CD4-positive, alpha-beta T cell treated with Interleukin-6 at 100 ng/mL for 8 hours (primary cell): ENCODE results near the gene SH2B3.

Experiments used
- DNase-seq: peaks from one replicate; pipeline ENCODE4 v3.0.0-alpha.2; 2020; ENCODE audit warnings: mixed read lengths, low spot score

Gene SH2B3

GRCh38 chr12:111409403-111409779, 3.7 kb downstream of the SH2B3 start:
- DNase-seq: no peak

GRCh38 chr12:111409780-111410430, 4.2 kb downstream of the SH2B3 start:
- no peak for DNase-seq

- DNase-seq: no peak
These were observed 4.9 kb downstream of the SH2B3 start for GRCh38 chr12:111410431-111411184.

GRCh38 chr12:111411185-111411764, 5.6 kb downstream of the SH2B3 start:
- DNase-seq: no peak

- no peak for DNase-seq
These were observed 6.5 kb downstream of the SH2B3 start for GRCh38 chr12:111412007-111412829.

GRCh38 chr12:111412830-111413441, 7.2 kb downstream of the SH2B3 start:
- DNase-seq: no peak

GRCh38 chr12:111413442-111414086, 7.8 kb downstream of the SH2B3 start:
- DNase-seq: no peak

GRCh38 chr12:111414711-111415252, 9.1 kb downstream of the SH2B3 start:
- DNase-seq: no peak

- DNase-seq: no peak
These were observed 11.6 kb downstream of the SH2B3 start for GRCh38 chr12:111417290-111417689.

GRCh38 chr12:111417784-111418593, 12.3 kb downstream of the SH2B3 start:
- no peak for DNase-seq

GRCh38 chr12:111418594-111418880, 12.8 kb downstream of the SH2B3 start:
- DNase-seq: no peak

GRCh38 chr12:111419784-111420183, 14.1 kb downstream of the SH2B3 start:
- DNase-seq: no peak

GRCh38 chr12:111420494-111420893, 14.8 kb downstream of the SH2B3 start:
- DNase-seq: no peak

GRCh38 chr12:111424189-111424792, 18.6 kb downstream of the SH2B3 start:
- no peak for DNase-seq

- DNase-seq: no peak
These were observed 19.1 kb downstream of the SH2B3 start for GRCh38 chr12:111424793-111425251.

GRCh38 chr12:111425655-111426054, 19.9 kb downstream of the SH2B3 start:
- DNase-seq: no peak

GRCh38 chr12:111426344-111427185, 20.8 kb downstream of the SH2B3 start:
- peak; percentile 49 for DNase-seq

GRCh38 chr12:111427417-111428074, 21.8 kb downstream of the SH2B3 start:
- no peak for DNase-seq
